Daoy (cell line): ENCODE results near the gene EIF1AD. TPM values are rescaled to one million over a fixed set of nuclear protein-coding genes. Genes with fewer than 3 reads are reported as not detected.
"Not testable (repeated sequence)": the region's sequence is repeated elsewhere in the genome, so short reads cannot be mapped to it uniquely, and the experiment has no call there.

Experiments used
- DNase-seq: peaks from one replicate; pipeline ENCODE4 v3.0.0-alpha.2; 2015; ENCODE audit warnings: low read depth
- total RNA-seq: library from RNA; depleted of rRNA; stranded (reverse); fragments of >200 nt; shearing (Covaris generic); gene quantifications from 2 replicates; pipeline ENCODE4 v1.2.3, GENCODE V29; 2014

EIF1AD gene
- total RNA-seq, 1 experiment from 2014 or later: 60.9 TPM

DNA sequence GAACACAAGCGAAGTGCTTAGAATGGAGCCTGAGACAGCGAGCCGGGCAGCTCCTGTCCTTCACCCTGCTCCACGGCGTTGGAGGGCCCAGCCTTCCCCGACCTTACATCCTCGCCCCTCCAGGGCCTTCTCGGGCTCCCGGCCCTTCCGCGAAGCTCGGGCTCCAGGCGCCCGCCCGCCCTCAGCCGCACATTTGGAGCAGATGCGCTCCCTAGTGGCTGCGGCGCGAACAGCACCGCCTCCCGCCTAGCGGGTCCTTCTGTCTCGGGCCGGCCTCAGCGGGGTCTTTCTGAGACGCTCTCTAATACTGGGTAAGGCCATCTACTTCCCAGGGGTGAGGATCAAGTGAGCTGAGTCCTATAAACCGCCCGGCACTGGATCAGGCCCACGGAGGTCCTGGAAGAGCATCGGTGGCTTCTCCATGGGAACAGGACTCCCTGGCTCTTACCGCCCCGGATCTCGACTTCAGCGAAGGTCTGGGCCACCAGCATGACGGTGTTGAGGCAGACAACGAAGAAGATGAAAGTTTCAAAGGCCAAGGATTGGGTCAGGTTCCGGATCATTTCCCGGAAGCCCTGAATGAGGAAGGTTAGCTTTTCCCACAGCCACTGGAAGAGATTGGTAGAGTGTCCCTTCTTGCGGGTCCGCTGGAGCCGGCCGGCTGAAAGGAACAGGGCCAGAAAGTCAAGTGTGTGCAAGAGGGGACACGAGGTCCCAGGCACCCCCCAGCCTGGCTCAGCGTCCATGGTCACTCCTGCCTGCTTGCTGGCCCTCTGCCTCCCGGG lies 20.6 kb upstream of the EIF1AD start:
- peak; percentile 79 for DNase-seq

DNA sequence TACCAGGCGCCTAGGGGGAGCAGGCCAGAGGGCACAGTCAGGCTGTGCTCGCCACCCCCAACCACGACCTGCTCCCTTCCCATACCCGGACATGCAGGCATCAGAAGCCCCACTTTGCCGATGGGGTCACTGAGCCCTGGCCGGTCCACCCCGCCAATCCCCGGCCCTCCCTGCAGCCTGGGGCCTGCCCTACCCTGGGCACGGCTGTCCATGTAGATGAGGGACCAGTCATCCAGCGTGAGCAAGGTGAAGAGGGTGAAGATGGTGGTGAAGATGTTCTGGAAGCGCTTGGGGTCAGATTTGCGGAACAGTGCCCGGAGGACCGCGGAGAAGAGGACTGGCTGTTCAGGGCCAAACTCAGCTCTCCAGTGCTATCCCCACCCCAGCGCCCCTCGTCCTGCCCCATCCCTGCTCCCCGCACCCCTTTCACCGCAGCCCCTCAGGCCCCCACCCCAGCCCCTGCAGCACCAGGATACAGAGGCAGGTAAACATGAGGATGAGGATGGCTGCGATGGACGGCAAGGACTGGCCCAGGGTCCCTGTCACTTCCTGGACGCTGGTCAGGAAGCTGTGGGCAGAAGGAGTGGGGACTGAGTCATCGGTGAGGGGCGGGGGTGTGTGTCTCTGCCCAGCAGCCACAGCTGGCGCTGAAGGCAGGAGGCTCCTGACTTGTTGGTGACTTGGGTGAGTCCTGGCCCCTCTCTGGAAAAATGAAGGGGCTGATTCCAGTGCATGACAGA lies 18.8 kb upstream of the EIF1AD start:
- peak; percentile 93 for DNase-seq

DNA sequence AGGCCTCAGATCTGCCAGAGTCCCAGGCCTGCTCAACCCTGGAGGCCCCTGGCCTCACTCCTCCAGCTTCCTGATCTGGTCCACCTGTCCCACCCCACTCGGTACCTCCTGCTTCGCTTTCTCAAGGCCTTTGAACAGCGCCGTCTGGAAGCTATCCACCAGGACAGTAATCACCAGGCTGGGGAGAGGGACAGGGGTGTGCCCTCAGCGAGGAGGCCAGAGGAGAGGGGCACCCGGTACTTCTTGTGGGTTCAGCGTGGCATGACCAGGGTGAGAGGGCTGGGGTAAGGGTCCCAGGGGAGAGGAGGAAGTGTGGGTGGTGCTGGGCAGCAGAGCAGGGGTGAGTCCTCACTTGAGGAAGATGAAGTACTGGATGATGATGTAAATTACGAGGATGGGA lies 18.3 kb upstream of the EIF1AD start:
- no peak for DNase-seq

DNA sequence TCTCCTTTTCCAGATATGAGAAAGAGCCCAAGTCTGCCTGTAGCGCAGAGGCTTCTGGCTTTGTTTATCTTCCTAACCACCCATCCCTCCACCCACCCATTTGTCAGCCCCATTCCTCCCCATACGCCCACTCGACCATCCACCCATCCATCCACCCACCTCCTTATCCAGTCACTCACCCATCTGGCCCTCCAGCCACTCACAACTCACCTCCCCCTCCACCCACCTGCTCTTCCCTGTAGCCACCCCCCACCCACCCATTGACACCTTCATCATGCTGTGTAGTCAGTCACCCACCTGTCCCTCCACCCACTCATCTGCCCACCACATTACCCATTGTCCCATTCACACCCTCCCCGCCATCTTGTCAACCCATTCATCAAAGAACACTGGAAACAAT lies 15.4 kb upstream of the EIF1AD start:
- no peak for DNase-seq

DNA sequence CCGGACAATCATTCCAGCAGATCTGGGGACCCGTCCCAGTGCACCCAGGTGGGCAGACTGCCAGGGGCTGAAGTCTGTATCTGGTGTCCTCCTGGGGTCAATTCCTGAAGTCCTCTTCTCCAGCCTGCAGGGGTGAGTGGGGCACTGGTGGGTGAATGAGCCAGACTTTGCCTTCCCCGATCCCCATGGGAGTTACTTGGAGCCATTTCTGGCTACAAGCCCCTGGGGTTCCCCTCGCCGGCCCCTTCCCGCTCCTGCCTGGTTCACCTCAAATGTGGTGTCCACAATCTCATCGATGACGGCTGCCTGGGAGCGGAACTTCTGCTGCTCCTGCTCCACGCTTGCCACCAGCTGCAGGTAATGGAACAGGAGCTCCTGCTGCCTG lies 14.8 kb upstream of the EIF1AD start:
- no peak for DNase-seq

DNA sequence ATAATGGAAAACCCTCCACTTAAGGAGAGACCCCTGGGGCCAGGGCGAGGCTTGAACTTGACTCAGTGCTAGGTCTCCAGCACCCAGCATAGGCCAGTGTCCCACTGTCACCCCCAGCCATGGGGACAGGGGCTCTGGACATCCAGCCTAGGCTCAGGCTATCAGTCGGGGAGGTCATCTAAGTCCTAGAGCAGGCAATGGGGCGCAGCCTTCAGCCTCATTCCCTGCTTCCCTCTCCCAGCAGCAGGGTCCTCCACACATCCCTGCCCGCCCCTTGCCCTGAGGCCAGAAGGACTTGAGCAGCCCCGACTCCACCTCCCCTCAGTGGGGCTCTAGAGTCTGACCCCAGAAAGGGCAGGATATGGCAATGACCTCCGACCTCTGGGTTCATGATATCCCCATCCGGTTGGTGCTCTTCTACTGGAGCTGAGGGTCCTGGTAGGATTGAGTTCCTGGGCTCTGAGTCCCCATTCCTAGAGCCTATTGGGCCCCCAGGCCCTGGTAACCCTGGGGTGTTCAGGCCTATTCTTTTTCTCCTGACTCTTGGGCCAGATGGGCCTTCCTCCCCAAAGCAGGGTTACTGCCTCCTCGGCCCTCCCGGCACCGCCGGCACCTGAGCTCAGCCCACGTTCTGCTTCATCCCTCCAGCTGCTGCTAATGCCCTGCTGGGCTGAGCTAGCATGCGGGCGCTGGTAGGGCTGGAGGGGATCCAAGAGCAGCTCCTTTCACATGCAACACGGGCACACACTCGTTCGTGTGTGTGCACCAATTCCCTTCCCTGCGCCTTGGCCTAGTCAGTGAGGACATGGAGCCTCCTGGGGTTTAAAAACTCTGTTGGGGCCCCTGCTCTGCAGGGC lies 14.2 kb upstream of the EIF1AD start:
- DNase-seq: no peak

DNA sequence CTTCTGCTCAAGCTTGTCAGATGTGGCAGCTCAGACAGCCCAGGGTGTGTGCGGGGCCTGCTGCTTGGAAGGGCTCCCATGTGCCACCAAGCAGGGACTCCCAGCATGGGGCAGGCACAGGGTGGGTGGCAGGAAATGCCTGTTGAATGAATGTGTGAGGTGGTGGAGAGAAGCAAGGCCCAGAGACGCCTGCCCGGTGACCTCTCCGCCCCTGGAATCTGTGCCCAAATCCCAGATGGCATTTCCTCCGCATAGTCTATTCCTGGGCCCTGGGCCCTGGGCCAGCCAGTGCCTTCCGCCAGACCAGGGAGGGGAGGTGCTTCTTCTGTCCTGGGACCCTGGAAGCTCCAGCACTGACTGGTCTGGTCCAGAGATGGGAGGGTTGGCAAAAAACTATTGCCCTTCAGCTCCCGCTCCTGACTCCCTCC lies 13.5 kb upstream of the EIF1AD start:
- DNase-seq: peak; percentile 72

DNA sequence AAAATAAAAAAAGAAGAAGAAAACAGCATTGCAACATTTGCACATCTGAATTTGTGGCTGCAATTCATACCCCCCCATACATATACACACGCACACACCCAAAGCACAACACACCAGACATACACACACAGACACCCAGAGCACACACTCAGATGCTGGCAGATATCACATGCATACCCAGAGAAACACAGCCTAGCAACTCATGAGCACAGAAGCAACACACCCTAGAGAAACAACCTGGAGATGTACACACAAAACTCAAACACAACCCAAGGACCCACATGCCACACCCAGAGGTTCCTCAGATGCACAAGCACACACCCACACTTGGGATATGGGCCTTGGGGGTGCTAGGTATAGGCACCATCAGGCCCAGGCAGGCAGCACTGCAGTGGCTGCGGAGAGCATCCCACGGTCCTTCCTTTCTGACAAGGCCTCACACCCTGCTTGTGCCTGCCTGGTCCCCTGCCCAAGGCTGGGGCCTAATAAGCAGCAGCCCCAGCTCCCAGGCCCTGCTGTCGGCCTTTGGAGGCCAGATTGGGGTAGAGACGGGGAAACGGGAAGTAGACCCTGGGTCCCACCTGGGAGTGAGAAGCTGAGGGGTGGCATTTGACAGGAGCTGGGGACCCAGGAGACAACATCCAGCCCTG lies 13.0 kb upstream of the EIF1AD start:
- no peak for DNase-seq

DNA sequence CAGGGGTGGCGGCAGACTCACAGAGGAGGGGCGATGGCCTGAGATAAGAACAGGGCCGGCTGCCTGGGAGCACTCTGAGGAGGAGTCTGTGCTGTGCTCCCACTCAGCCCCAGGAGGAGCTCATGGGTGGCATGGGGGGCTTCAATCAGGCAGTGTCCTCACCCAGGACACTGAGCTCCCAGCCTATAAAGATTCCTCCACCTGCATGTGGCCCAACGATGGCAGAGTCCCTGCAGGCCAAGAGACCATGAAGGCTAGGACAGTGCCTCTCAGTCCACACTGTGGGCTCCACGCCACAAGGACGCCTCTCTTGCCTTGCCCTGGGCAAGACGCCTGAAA lies 11.8 kb upstream of the EIF1AD start:
- no peak for DNase-seq

DNA sequence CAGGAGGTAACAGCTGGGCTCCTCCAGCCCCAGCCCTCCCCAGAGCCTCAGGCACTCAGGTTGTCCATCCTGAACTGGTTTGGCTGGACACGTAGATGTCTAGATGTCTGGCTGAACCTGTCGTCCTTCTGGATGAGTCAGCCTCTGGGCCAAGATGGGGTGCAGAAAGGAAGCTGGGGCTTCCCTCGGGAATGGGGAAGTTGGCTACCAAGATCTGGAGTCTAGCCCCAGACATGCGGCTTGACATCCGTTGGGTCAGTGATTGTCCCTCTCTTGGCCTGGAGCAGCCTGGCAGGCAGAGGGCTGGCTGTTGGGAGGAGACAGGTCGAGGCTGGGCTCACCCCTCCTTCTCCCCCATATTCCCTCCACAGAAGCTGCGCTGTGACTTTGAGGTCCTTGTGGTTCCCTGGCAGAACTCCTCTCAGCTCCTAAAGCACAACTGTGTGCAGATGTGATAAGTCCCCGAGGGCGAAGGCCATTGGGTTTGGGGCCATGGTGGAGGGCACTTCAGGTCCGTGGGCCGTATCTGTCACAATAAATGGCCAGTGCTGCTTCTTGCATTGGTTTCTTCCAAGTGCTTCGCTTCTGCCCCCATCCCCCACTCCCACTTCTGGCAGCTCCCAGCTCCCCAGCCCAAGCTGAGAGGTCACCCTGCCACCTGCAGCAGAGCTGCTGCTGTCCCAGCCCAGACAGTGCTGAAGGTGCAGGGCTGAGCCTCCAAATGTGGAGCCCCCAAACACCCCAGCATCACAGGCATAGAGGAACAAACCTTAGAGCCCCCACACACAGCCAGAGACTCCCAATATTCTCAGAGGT lies 11.2 kb upstream of the EIF1AD start:
- DNase-seq: no peak

DNA sequence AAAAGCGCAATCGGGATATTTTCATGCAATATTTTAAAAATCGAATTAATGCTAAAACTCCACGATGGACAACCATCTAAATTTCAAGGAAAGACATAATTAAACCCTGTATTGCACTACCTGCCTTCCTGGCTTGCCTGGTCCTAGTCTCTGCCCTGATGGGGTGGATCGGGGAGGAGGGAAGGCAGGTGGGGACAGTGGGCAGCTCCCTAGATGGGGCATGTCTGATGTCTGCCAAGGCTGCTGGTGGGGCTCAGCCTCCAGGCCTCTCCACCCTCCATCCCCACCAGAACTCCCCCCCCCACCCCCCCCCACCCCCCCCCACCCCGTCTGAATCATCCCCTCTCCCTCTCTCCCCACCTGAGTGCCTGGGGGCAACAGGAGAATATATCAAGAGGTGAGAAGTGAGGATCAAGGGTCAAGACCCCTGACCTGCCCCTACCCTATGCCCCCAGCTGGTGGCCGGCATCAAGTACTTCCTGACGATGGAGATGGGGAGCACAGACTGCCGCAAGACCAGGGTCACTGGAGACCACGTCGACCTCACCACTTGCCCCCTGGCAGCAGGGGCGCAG lies 10.5 kb upstream of the EIF1AD start:
- DNase-seq: no peak

DNA sequence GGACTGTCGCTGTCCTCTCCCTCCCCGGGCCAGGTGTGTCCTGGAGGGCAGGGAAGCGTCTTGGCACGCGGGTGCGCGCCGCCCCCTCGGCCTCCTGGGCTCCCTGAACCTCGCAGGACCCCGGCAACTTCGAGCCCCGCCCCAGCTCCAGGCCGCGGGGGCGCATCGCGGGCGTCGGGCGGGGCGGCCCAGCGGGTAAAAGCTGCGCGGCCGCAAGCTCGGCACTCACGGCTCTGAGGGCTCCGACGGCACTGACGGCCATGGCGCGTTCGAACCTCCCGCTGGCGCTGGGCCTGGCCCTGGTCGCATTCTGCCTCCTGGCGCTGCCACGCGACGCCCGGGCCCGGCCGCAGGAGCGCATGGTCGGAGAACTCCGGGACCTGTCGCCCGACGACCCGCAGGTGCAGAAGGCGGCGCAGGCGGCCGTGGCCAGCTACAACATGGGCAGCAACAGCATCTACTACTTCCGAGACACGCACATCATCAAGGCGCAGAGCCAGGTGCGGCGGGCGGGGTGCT lies 9.9 kb upstream of the EIF1AD start, which contains the start of gene CST6:
Gene CST6 (plus strand): TSS at position 224 of the 519 bp plus-strand sequence. CDS start 37 bp downstream, at position 261.
- no peak for DNase-seq

DNA sequence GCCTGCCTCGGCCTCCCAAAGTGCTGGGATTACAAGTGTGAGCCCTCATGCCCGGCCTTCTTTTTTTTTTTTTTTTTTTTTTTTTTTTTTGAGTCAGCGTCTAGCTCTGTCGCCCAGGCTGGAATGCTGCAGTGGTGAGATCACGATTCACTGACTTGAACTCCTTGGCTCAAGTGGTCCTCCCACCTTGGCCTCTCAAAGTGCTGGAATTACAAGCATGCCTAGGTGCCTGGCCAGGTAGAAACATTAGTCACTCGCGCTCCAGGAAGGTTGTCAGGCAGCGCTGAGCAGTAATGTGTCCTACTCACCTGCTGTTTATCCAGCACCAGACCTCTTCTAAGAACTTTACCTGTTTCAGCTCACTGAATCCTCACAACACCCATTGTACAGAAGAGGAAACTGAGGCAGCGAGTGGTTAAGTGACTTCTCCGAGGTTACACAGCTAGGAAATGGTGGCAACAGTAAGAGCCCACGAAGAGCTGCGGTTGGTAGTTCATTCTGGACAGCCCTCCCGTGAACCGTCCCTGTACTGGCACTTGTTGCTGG lies 9.4 kb upstream of the EIF1AD start:
- peak; percentile 73 for DNase-seq

DNA sequence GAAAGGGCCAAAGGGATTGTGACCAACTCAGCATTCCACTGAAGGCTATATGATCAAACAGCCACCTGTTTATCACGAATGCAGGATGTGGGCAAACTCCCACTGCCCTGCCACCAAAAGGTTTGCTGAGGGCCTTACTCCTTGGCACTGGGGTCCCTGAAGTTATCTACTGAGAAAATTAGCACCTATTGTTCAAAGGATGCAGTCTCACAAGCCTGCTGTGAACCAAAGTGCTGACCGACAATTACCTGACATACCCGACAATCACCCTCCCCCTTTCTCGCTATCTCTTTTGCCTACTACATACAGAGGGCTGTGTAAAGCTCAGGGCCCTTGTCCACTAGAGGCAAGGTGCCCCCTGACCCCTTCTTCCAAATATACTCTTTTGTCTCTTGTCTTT lies 8.1 kb upstream of the EIF1AD start:
- DNase-seq: not testable (repeated sequence)

DNA sequence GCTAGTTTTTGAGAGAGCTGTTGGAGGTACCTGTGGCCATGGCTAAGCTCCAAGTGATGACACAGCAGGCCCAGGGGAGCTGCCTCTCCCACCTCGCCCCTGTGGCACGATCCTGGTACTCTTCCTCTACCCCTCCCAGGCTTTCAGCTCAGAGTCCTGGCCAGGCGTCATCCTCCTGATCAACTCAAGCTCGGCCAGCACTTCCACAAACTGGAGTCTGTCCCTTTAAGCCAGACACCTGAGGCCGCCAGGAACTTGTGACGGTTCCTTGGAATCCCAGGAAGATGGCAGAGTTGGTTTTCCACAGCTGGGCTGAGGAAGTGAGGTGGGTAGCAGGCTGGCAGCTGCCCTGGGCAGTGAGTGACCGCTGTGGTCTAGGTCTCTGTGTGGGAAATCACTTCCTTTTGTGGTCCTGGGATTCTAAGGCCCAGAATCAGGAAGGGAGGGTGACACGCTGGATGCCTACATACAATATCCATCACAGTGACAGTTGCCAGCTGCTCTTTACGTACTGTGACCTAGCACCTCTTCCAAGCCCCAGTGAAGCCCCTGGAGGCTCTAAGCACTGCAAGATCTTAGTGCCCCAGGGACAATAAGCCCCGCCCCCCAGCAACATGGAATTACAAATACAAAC lies 6.6 kb upstream of the EIF1AD start:
- no peak for DNase-seq

DNA sequence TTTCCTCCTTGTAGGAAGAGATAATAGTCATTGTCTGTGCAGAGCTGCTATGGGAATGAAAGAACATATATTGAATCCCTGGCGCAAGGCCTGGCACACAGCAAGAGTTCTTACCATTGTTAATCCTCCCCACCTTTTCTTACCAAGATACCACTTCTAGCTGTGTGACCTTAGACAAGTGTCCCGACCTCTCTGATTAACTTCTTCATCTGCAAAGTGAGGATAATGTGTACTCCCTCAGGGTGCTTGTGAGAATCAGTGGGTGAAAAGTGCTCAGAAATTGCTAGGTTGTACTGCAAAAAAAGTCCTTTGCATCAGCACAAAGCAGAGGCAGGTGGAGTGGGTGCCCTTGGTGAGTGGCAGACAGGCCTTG lies 6.1 kb upstream of the EIF1AD start:
- DNase-seq: no peak

DNA sequence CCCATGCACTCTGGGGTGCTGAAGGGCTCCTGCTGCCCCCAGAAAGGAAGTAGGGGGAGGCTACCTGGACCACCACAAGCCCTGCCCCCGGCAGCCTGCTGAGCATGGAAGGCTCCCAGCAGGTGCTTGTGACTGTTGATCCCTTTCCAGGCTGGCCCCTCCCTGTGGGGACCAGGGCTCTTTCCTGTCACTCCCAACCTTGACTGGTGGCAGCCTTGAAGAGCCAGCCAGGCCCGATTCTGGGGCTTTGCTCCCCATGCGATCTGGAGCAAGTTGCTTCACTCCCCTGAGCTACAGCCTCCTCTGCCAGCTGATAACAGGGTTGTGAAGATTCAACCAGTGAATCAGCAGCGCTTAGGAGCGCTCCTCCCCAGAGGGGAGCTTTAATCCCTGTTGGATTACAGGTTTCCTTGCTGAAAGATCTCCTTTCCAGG lies 5.3 kb upstream of the EIF1AD start:
- DNase-seq: no peak

DNA sequence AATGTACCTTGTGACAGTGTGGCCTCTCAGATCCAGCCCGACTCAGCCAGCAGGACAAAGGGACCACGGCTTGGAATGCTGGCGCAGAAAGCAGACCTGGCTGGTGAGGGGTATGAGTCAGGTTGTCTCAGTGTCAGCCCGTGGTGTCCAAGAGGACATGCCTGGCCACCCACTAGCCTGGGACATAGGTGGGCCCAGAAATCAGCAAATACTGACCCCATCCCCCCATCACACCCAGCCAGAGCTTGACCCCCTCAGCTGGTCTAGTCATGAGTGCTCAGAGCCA lies 4.9 kb upstream of the EIF1AD start:
- DNase-seq: no peak

DNA sequence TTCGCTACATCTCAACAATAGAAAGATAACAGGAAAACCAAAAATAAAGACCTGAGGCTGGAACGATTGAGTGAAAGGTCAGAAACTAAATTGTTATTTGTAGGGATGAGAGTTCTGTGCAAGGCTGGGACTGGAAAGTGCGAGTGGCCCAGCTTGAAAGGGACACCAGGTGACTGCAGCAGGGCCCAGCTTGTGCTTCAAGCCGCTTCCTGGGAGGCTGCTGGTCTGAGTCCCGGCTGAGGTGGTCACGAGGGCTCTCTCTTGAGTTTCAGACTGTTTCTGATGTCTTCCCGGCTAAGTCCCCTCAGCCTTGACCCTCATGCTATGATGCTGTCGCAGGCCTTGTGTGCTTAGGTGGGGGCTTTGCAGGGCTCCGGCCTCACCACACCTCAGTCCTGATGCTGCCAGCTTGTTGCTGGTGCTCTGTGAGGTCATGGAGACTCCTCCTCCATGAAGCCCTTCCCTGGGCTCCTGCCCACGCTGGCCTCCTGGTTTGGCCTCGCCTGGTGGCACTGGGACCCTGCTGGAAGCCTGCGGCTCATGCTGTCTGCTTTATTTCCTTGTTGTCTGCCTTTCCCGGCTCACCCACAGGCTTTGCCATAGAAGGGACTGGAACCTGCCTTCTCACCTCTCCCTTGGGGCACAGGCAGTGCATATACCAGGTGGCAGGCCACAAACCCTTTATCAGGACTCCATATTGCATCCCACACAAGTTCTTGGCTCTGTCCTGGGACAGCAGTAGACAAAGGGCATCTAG lies 4.4 kb upstream of the EIF1AD start:
- DNase-seq: no peak
